ENCODE measurements around the gene TM4SF4. TPM values are rescaled to one million over a fixed set of nuclear protein-coding genes. Genes with fewer than 3 reads are reported as not detected.
A peak's percentile ranks its signal among the peaks of the same experiment; 100 is the strongest.

The TM4SF4 gene
- polyA plus RNA-seq, 12 donors, result 0.13 to 2.0 (median 0.40) TPM; not detected in 8

DNA sequence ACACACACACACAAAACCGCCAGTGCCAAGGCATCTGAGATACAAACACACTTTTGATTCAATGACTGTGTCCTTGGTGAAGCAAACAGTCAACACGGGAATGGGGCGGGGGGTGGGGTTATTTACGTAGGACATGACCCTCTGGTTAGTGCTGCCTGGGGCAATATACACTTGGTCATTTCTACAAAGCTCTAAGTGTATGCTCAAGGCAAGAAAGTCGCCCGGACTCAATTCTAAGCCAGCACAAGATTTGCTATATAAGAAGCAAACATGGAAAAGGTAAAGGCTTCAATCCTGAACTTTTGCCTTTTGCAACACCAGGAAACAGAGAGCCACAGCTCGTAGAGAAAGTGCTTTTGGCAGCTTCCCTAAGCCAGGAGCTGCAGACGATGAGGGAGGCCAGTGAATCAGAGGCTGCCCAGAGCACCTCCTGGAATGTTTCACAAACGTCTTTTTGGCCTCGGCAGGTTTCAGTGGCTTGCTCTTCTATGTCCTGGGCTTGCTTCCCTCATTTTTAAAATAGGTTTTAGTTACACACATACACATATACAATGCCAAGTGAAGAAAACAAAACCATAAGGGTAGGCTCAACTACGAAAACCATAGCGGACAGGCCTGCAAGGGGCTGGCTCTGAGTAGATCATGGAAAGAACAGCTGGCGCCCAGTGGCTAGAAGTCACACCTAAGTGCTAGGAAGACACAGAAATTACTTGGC, 73.6 kb downstream of the TM4SF4 start:
- DNase-seq, result peak; percentile 76

DNA sequence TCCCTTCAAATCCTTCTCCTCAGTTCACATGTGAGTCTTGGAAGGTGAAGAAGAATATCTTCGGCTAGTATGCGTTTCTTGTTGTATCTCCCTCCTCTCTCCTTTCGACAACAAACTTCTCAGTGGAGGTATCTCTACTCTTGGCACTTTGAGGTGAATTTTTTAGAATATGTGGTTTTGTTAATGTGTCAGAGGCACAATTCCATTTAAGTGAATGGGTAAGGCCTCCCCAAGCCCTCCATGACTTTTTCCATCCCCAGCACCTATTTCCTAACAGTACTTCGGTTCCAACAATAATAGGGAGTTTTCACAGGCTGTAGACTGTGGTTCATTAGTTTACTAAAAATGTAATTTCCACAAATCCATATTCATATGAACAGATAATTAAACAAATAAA, 74.2 kb downstream of the TM4SF4 start:
- no peak for DNase-seq

DNA sequence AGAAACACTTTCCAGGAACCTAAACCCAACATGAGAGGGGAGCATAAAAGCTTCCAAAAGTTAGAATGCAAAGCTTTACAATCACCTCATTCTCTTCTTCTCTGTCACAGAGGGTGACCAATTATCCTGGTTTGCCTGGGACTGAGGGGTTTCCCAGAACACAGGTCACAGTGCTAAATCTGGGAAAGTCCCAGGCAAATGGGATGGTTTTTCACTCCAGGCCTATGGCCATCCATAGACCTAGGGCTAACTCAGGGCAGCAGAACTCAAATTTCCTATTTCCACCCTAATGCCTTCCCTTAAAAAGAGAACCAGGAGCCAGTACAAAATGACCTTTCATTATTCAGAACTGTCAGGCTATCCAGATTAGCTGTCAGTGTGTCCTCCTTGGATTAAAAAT, 77.0 kb downstream of the TM4SF4 start:
- no peak for DNase-seq

DNA sequence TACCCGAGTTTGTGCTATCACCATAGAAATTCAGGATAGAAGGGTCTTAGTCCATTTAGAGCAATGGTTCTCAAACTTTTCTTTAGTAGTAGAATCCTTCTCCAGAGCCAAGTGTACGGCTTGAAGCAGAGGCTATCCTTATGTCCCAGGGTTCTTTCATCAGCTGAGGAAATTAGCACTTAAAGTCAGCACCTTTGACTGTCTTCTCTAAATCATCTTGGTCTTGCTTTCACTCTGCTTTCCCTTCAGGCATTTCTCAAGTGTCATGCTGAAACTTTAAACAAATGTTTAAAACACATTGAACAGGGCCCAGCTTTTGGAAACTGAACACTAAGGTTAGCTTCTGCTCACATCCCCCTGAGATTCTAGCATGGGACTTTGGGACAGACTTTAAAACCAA, 78.2 kb downstream of the TM4SF4 start:
- DNase-seq, result no peak

Other genes with a start within 250 kb of the TM4SF4 start
- gene TM4SF18, start 141.1 kb upstream of the TM4SF4 start, polyA plus RNA-seq (ENCODE audit: insufficient read length in 12 of 12), result 10 to 100 TPM in 11 of 12 donors, not detected in 1; 11.5 to 22.6 (median 15.4) TPM
- gene TM4SF1, start 97.0 kb upstream of the TM4SF4 start, polyA plus RNA-seq (ENCODE audit: insufficient read length in 12 of 12), result 10 to 100 TPM in 11 of 12 donors, not detected in 1; 32.8 to 56.0 (median 41.0) TPM
- 10 to 100 TPM in 11 of 12 donors, not detected in 1; 65.8 to 93.3 (median 77.5) TPM for gene WWTR1, start 183.3 kb downstream of the TM4SF4 start, polyA plus RNA-seq (ENCODE audit: insufficient read length in 12 of 12)

Measured in muscle of arm (tissue), 12 donors.